ENCODE measurements around the gene HDLBP. TPM values are rescaled to one million over a fixed set of nuclear protein-coding genes. Genes with fewer than 3 reads are reported as not detected.

HDLBP gene
- total RNA-seq, 1 experiment from 2014 or later: 908 TPM

GRCh38 chr2:241187101-241187917 lies 128.2 kb downstream of the HDLBP start:
- H3K4me1 ChIP-seq (replicated peaks; ENCODE audit: insufficient read depth): no peaks in the 10 kb centered on the region
- intact Hi-C loops (cut with micrococcal nuclease; ENCODE audit: unreplicated experiment): no loop called here
- no peaks in the 10 kb centered on the region for H4K20me1 ChIP-seq (ENCODE audit: insufficient read depth)
- H3K4me3 ChIP-seq: no peak overlapping the region
- peak in 1 of 2 experiments; percentile 33 for DNase-seq
- H3F3A ChIP-seq (ENCODE audit: insufficient read depth, low read depth): peaks cover 4% of the 10 kb centered on the region; the same call in 1 of the 2 replicates
- TF ChIP-seq EZH2 (IDR thresholded peaks at IDR 0.05; ENCODE audit: low read depth) (no peak), CTCF (conservative IDR thresholded peaks at IDR 0.05) (no peak)
- no peak overlapping the region for H3K4me2 ChIP-seq
- H3K36me3 ChIP-seq (ENCODE audit: low read depth): 0 out of 2 replicates have a peak, but pooled peaks cover 3% of the 10 kb centered on the region
- H3K9me2 ChIP-seq (ENCODE audit: insufficient read depth): no peaks in the 10 kb centered on the region
- H3K27me3 ChIP-seq (ENCODE audit: insufficient read depth, low read depth): peaks cover 37% of the 10 kb centered on the region
- H2AFZ ChIP-seq: no peak overlapping the region
- BruUV-seq (replicated peaks): no TSS peak
- ChIA-PET CTCF (no interaction called here), POLR2A (ENCODE audit: unreplicated experiment) (no interaction called here)
- no peaks in the 10 kb centered on the region for H3K9me3 ChIP-seq (ENCODE audit: insufficient read depth, low read depth)
- no peaks in the 10 kb centered on the region for H3K79me2 ChIP-seq (ENCODE audit: low read depth)
- no peak overlapping the region for H3K27ac ChIP-seq

GRCh38 chr2:241185961-241186360 lies 129.5 kb downstream of the HDLBP start:
- no peak overlapping the region for H3K27ac ChIP-seq
- POLR2A ChIA-PET (ENCODE audit: unreplicated experiment): no interaction called here
- CTCF ChIA-PET: no interaction called here
- H4K20me1 ChIP-seq (ENCODE audit: insufficient read depth): no peaks in the 10 kb centered on the region
- H3K4me3 ChIP-seq: no peak overlapping the region
- TF ChIP-seq CTCF (conservative IDR thresholded peaks at IDR 0.05) (no peak), EZH2 (IDR thresholded peaks at IDR 0.05; ENCODE audit: low read depth) (no peak)
- H3K27me3 ChIP-seq (ENCODE audit: insufficient read depth, low read depth): peaks cover 30% of the 10 kb centered on the region
- H3K4me1 ChIP-seq (replicated peaks; ENCODE audit: insufficient read depth): no peaks in the 10 kb centered on the region
- no peak overlapping the region for H3K4me2 ChIP-seq
- H3K9me3 ChIP-seq (ENCODE audit: insufficient read depth, low read depth): no peaks in the 10 kb centered on the region
- no peak for DNase-seq
- 0 out of 2 replicates have a peak, but pooled peaks cover 3% of the 10 kb centered on the region for H3K36me3 ChIP-seq (ENCODE audit: low read depth)
- no peak overlapping the region for H2AFZ ChIP-seq
- peaks cover 4% of the 10 kb centered on the region; the same call in 1 of the 2 replicates for H3F3A ChIP-seq (ENCODE audit: insufficient read depth, low read depth)
- H3K9me2 ChIP-seq (ENCODE audit: insufficient read depth): no peaks in the 10 kb centered on the region
- BruUV-seq (replicated peaks): no TSS peak
- H3K79me2 ChIP-seq (ENCODE audit: low read depth): no peaks in the 10 kb centered on the region
- intact Hi-C loops (cut with micrococcal nuclease; ENCODE audit: unreplicated experiment): no loop called here

GRCh38 chr2:241184901-241185300 lies 130.6 kb downstream of the HDLBP start:
- no peak overlapping the region for H2AFZ ChIP-seq
- H3K27me3 ChIP-seq (ENCODE audit: insufficient read depth, low read depth): peaks cover 21% of the 10 kb centered on the region
- H3K4me3 ChIP-seq: no peak overlapping the region
- no peak overlapping the region for H3K27ac ChIP-seq
- peak in 1 of 2 experiments; percentile 22 for DNase-seq
- H3K9me3 ChIP-seq (ENCODE audit: insufficient read depth, low read depth): no peaks in the 10 kb centered on the region
- H4K20me1 ChIP-seq (ENCODE audit: insufficient read depth): no peaks in the 10 kb centered on the region
- POLR2A ChIA-PET (ENCODE audit: unreplicated experiment): interaction anchor here (0.7 kb wide), 1 partner anchor 35 kb away, joined by 15 read pairs; no protein-coding TSS in a partner anchor
- H3K4me2 ChIP-seq: no peak overlapping the region
- H3K4me1 ChIP-seq (replicated peaks; ENCODE audit: insufficient read depth): no peaks in the 10 kb centered on the region
- BruUV-seq (replicated peaks): no TSS peak
- TF ChIP-seq CTCF (conservative IDR thresholded peaks at IDR 0.05) (no peak), EZH2 (IDR thresholded peaks at IDR 0.05; ENCODE audit: low read depth) (no peak)
- intact Hi-C loops (cut with micrococcal nuclease; ENCODE audit: unreplicated experiment): no loop called here
- CTCF ChIA-PET: no interaction called here
- H3K79me2 ChIP-seq (ENCODE audit: low read depth): no peaks in the 10 kb centered on the region
- H3K9me2 ChIP-seq (ENCODE audit: insufficient read depth): no peaks in the 10 kb centered on the region
- 0 out of 2 replicates have a peak, but pooled peaks cover 6% of the 10 kb centered on the region for H3K36me3 ChIP-seq (ENCODE audit: low read depth)
- H3F3A ChIP-seq (ENCODE audit: insufficient read depth, low read depth): peaks cover 4% of the 10 kb centered on the region; the same call in 1 of the 2 replicates

Measured in PC-9 (cell line).